DND-41 (cell line): ENCODE measurements around the gene SLCO2A1.

Source experiments
- ATAC-seq: fragments of 200-7000 bp; cut with Tn5 transposase; 3 replicates; pipeline ENCODE4 v1.9.1; 2021; ENCODE audit warnings: low read depth; ENCODE audit not compliant: insufficient read depth
- DNase-seq: peaks from one replicate; pipeline ENCODE4 v3.0.0-alpha.2; 2020
- H2AFZ ChIP-seq: 2 replicates; pipeline ENCODE4 v1.6.0; 2012; ENCODE audit warnings: low read depth, low read length
- H3K27ac ChIP-seq: 2 replicates; pipeline ENCODE4 v1.5.1; 2012; ENCODE audit warnings: low read length, inconsistent platforms
- H3K27me3 ChIP-seq: fragments of 200-600 bp; sonication (generic); 2 replicates; pipeline ENCODE4 v1.6.0; 2012; ENCODE audit warnings: low read length, mild to moderate bottlenecking, inconsistent platforms; ENCODE audit not compliant: insufficient read depth, poor library complexity
- H3K36me3 ChIP-seq: 2 replicates; pipeline ENCODE4 v1.5.1; 2012; ENCODE audit warnings: low read length, inconsistent platforms; ENCODE audit not compliant: insufficient read depth
- H3K4me1 ChIP-seq: 2 replicates; pipeline ENCODE4 v1.5.1; 2012; ENCODE audit warnings: mild to moderate bottlenecking, low read length; ENCODE audit not compliant: insufficient read depth
- H3K4me2 ChIP-seq: 2 replicates; pipeline ENCODE4 v1.6.0; 2012; ENCODE audit warnings: mild to moderate bottlenecking, moderate library complexity, low read length, inconsistent platforms; ENCODE audit not compliant: insufficient read depth
- H3K4me3 ChIP-seq, 2 experiments: fragments of 200-600 bp in 1 of 2; shearing (Covaris generic) in 1 of 2; 2 replicates each; pipeline ENCODE4 v1.5.1; 2012 to 2016; ENCODE audit warnings: inconsistent platforms in 2 of 2, low read length in 2 of 2, mild to moderate bottlenecking in 2 of 2, low read depth in 1 of 2, moderate library complexity in 1 of 2
- H3K79me2 ChIP-seq: 2 replicates; pipeline ENCODE4 v1.6.0; 2012; ENCODE audit warnings: low read length, inconsistent platforms; ENCODE audit not compliant: insufficient read depth
- H3K9ac ChIP-seq: 2 replicates; pipeline ENCODE4 v1.6.0; 2012; ENCODE audit warnings: low read depth, mild to moderate bottlenecking, inconsistent platforms, low read length, moderate library complexity
- H3K9me3 ChIP-seq: 2 replicates; pipeline ENCODE4 v1.5.1; 2012; ENCODE audit warnings: low read length, moderate library complexity, mild to moderate bottlenecking, inconsistent platforms; ENCODE audit not compliant: insufficient read depth, severe bottlenecking
- H4K20me1 ChIP-seq: 2 replicates; pipeline ENCODE4 v1.6.0; 2012; ENCODE audit warnings: low read length; ENCODE audit not compliant: insufficient read depth
- EZH2 ChIP-seq: IDR thresholded peaks from 3 replicates; pipeline ENCODE4 v1.6.1; 2012; ENCODE audit warnings: borderline replicate concordance, low read depth, mild to moderate bottlenecking, moderate library complexity, low read length, inconsistent platforms; ENCODE audit not compliant: severe bottlenecking
- TF ChIP-seq, protein P1 (sequence below): IDR thresholded peaks from 2 replicates; pipeline ENCODE4 v1.5.1; 2012; ENCODE audit warnings: borderline replicate concordance, low read length, moderate library complexity, mild to moderate bottlenecking; ENCODE audit not compliant: poor library complexity, severe bottlenecking; ENCODE audit errors: extremely low read depth

SLCO2A1 gene

DNA sequence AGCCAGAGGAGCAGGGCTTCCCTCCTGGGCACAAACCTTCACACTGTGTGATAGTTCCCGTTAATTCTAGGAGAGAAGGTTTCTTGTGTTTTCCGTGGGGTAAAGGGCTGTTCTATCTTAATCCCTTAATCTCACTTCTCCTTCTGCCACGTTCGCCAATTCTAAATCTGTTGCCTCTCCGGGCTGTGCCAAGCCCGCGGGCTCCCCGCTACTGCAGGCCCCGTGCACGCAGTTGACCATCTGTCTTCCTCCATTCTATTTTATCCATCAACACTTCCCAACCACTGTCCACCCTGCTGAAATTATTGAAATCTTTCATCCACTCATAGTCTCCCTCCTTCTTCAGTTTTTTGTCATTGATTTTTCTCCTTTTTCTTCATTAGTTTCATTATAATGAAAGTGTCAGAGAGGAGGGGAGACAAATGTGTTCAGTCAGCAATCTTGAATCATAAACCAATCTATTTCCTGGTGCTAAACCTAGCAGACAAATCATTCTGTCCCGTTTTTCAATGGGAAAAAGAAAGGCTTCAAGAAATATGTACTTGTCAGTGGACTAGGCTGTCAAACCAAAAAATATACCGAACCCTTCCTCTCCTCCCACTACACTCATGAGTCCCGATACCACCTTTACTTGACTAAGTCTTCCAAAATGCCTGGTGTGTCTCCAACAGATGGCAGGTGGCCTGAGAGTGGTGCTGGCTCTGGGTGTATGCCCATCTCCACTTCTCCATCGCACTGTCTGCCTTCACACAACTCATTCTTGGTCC, 39.6 kb downstream of the SLCO2A1 start:
- H3K4me1 ChIP-seq: no peaks in the 10 kb centered on the region
- no peaks in the 10 kb centered on the region for H3K79me2 ChIP-seq
- TF ChIP-seq, protein P1, sequence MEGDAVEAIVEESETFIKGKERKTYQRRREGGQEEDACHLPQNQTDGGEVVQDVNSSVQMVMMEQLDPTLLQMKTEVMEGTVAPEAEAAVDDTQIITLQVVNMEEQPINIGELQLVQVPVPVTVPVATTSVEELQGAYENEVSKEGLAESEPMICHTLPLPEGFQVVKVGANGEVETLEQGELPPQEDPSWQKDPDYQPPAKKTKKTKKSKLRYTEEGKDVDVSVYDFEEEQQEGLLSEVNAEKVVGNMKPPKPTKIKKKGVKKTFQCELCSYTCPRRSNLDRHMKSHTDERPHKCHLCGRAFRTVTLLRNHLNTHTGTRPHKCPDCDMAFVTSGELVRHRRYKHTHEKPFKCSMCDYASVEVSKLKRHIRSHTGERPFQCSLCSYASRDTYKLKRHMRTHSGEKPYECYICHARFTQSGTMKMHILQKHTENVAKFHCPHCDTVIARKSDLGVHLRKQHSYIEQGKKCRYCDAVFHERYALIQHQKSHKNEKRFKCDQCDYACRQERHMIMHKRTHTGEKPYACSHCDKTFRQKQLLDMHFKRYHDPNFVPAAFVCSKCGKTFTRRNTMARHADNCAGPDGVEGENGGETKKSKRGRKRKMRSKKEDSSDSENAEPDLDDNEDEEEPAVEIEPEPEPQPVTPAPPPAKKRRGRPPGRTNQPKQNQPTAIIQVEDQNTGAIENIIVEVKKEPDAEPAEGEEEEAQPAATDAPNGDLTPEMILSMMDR: no peak
- no peak for TF ChIP-seq EZH2
- DNase-seq (no peak), ATAC-seq (no peak)
- H3K4me2 ChIP-seq: no peak overlapping the region
- H4K20me1 ChIP-seq: no peaks in the 10 kb centered on the region
- no peak overlapping the region for H2AFZ ChIP-seq
- no peak overlapping the region for H3K27ac ChIP-seq
- no peak overlapping the region for H3K9ac ChIP-seq
- peaks cover 4% of the 10 kb centered on the region for H3K27me3 ChIP-seq
- H3K4me3 ChIP-seq: no peak overlapping the region
- no peaks in the 10 kb centered on the region for H3K9me3 ChIP-seq
- H3K36me3 ChIP-seq: no peaks in the 10 kb centered on the region

DNA sequence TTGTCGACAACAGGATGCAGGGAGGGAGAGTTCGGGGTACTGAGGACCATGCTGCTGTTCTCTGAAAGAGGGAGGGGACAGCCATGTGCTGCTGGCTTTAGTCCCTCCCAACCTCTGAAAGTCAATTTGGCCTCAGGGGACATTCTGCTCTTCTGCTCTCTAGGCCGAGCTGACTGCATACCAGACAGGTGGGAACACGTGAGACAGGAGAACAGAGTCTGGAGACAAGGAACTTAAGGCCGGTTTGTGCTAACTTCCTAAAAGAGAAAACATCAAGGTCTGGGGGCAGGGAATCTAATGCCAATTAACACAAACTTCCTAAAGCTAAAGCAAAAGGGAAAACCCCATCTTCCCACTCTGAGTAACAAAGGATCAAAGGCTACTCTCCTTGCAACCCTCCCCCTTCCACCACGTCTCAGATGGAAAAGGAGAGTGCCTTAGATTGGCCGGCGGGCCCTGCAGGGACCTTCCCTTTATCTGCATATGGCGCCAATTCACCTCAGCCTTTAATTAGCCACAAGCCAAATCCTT, 41.0 kb downstream of the SLCO2A1 start:
- TF ChIP-seq, protein P1: no peak
- TF ChIP-seq EZH2: no peak
- Histone ChIP-seq H3K27ac (no peak overlapping the region), H3K4me1 (no peaks in the 10 kb centered on the region), H3K36me3 (no peaks in the 10 kb centered on the region), H3K4me2 (no peak overlapping the region), H3K9ac (no peak overlapping the region), H3K79me2 (no peaks in the 10 kb centered on the region), H3K9me3 (no peaks in the 10 kb centered on the region), H4K20me1 (no peaks in the 10 kb centered on the region), H3K4me3 (no peak overlapping the region), H2AFZ (no peak overlapping the region), H3K27me3 (peaks cover 4% of the 10 kb centered on the region)
- DNase-seq (no peak), ATAC-seq (no peak)

DNA sequence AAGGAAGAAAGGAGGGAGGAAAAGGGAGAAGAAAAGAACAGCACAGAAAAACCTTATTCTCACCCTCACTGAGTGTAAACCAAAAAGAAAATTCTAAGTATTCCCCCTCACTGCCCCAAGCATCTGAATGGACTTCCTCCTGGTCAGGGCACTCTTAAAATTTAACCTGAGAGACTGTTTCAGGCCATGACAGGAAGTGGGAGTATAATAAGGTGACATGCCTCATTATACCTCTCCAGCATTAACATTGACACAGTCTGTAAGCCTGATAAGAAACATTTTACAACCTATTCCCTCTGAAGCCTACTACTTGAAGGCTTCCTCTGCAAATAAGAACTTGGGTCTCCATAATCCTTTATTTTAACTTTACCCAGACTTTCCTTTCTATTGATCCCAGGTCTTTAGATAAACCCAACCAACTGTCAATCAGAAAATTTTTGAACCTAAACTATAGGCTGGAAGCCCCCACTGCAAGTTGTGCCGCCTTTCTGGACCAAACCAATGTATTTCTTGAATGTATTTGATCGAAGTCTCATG, 41.7 kb downstream of the SLCO2A1 start:
- ATAC-seq (no peak), DNase-seq (no peak)
- H4K20me1 ChIP-seq: no peaks in the 10 kb centered on the region
- H3K9ac ChIP-seq: no peak overlapping the region
- no peaks in the 10 kb centered on the region for H3K9me3 ChIP-seq
- H3K4me1 ChIP-seq: no peaks in the 10 kb centered on the region
- no peaks in the 10 kb centered on the region for H3K36me3 ChIP-seq
- no peaks in the 10 kb centered on the region for H3K79me2 ChIP-seq
- H3K27ac ChIP-seq: no peak overlapping the region
- no peak overlapping the region for H3K4me3 ChIP-seq
- H2AFZ ChIP-seq: no peak overlapping the region
- no peak overlapping the region for H3K4me2 ChIP-seq
- TF ChIP-seq EZH2: no peak
- TF ChIP-seq, protein P1: no peak
- H3K27me3 ChIP-seq: peaks cover 4% of the 10 kb centered on the region
